GM23338 (cell line): ENCODE measurements around the gene NDOR1. TPM values are rescaled to one million over a fixed set of nuclear protein-coding genes. Genes with fewer than 3 reads are reported as not detected.

Experiments
- ATAC-seq: fragments of 200-7000 bp; cut with Tn5 transposase; 3 replicates; pipeline ENCODE4 v1.9.1; 2020
- DNase-seq: peaks from one replicate; pipeline ENCODE4 v3.0.0-alpha.2; 2015; ENCODE audit warnings: low spot score
- H2AFZ ChIP-seq: fragments of 200-600 bp; sonication (generic); 2 replicates; pipeline ENCODE4 v1.8.0; 2016; ENCODE audit warnings: antibody characterized with exemption, mild to moderate bottlenecking, moderate library complexity
- H3F3A ChIP-seq: fragments of 200-600 bp; sonication (generic); replicated peaks from 2 replicates; pipeline ENCODE4 v1.8.0; 2017; ENCODE audit warnings: antibody characterized with exemption, mixed run types, low read depth
- H3K27ac ChIP-seq: fragments of 200-600 bp; sonication (generic); 2 replicates; pipeline ENCODE4 v1.6.1; 2016; ENCODE audit warnings: low read depth
- H3K27me3 ChIP-seq: fragments of 200-600 bp; sonication (generic); 2 replicates; pipeline ENCODE4 v1.8.0; 2016; ENCODE audit warnings: mild to moderate bottlenecking, mixed run types, moderate library complexity; ENCODE audit not compliant: insufficient read depth
- H3K36me3 ChIP-seq: fragments of 200-600 bp; sonication (generic); 2 replicates; pipeline ENCODE4 v1.8.0; 2016; ENCODE audit warnings: mild to moderate bottlenecking; ENCODE audit not compliant: insufficient read depth
- H3K4me1 ChIP-seq: fragments of 200-600 bp; sonication (generic); 2 replicates; pipeline ENCODE4 v1.8.0; 2016; ENCODE audit warnings: mild to moderate bottlenecking, moderate library complexity; ENCODE audit not compliant: insufficient read depth
- H3K4me2 ChIP-seq: fragments of 200-600 bp; sonication (generic); 2 replicates; pipeline ENCODE4 v1.7.1; 2017; ENCODE audit warnings: mixed run types
- H3K4me3 ChIP-seq: fragments of 200-600 bp; sonication (generic); 2 replicates; pipeline ENCODE4 v1.6.1; 2016; ENCODE audit warnings: mixed run types
- H3K79me2 ChIP-seq: fragments of 200-600 bp; sonication (generic); replicated peaks from 2 replicates; pipeline ENCODE4 v1.8.0; 2017; ENCODE audit warnings: mild to moderate bottlenecking; ENCODE audit not compliant: insufficient read depth
- H3K9me2 ChIP-seq: fragments of 200-600 bp; sonication (generic); 2 replicates; pipeline ENCODE4 v1.8.0; 2017; ENCODE audit not compliant: insufficient read depth
- H4K20me1 ChIP-seq: fragments of 200-600 bp; sonication (generic); replicated peaks from 2 replicates; pipeline ENCODE4 v1.8.0; 2017; ENCODE audit warnings: mild to moderate bottlenecking; ENCODE audit not compliant: insufficient read depth
- H3K27ac Mint-ChIP-seq: 2 replicates; pipeline ENCODE4 v1.8.0; 2020; ENCODE audit warnings: inconsistent platforms, mild to moderate bottlenecking, moderate library complexity, mixed read lengths
- H3K27me3 Mint-ChIP-seq: 3 replicates; pipeline ENCODE4 v1.8.0; 2022; ENCODE audit warnings: low read depth, mild to moderate bottlenecking, moderate library complexity, mixed read lengths, inconsistent platforms; ENCODE audit not compliant: insufficient read depth, poor library complexity
- H3K36me3 Mint-ChIP-seq: 3 replicates; pipeline ENCODE4 v1.8.0; 2021; ENCODE audit warnings: low read depth, mild to moderate bottlenecking, inconsistent platforms, moderate library complexity, mixed read lengths
- H3K4me1 Mint-ChIP-seq: 3 replicates; pipeline ENCODE4 v1.8.0; 2020; ENCODE audit warnings: mild to moderate bottlenecking, inconsistent platforms, mixed read lengths
- H3K4me3 Mint-ChIP-seq: 3 replicates; pipeline ENCODE4 v1.8.0; 2021; ENCODE audit warnings: moderate library complexity, mild to moderate bottlenecking, inconsistent platforms, mixed read lengths
- H3K9me3 Mint-ChIP-seq: 3 replicates; pipeline ENCODE4 v1.8.0; 2020; ENCODE audit warnings: moderate library complexity, mild to moderate bottlenecking, inconsistent platforms, mixed read lengths
- CREB1 ChIP-seq: fragments of 250-450 bp; sonication (Bioruptor Pico); IDR thresholded peaks from 2 replicates; pipeline ENCODE4 v1.5.0; 2020; ENCODE audit warnings: low read depth, mild to moderate bottlenecking, moderate library complexity
- CTCF ChIP-seq, 2 experiments: fragments of 200-600 bp in 1 of 2; sonication (generic) in 1 of 2; conservative IDR thresholded peaks; 2 replicates each; pipeline versions ENCODE4 v1.5.1 to v1.6.1; 2016 to 2017; ENCODE audit warnings: antibody characterized with exemption in 2 of 2, low read depth in 2 of 2, mild to moderate bottlenecking in 2 of 2, moderate library complexity in 1 of 2
- ETS1 ChIP-seq: IDR thresholded peaks from 2 replicates; pipeline ENCODE4 v1.6.1; 2016; ENCODE audit warnings: antibody characterized with exemption
- EZH2 ChIP-seq: fragments of 200-600 bp; sonication (generic); IDR thresholded peaks from one replicate; pipeline ENCODE4 v1.8.0; 2017; ENCODE audit warnings: antibody characterized with exemption, mild to moderate bottlenecking, low read depth; ENCODE audit not compliant: unreplicated experiment
- POLR2AphosphoS5 ChIP-seq: IDR thresholded peaks from 2 replicates; pipeline ENCODE4 v1.6.1; 2016; ENCODE audit warnings: antibody characterized with exemption, low read depth
- REST ChIP-seq: IDR thresholded peaks from one replicate; pipeline ENCODE4 v1.6.1; 2018; ENCODE audit warnings: antibody characterized with exemption; ENCODE audit not compliant: unreplicated experiment
- STAT1 ChIP-seq: IDR thresholded peaks from one replicate; pipeline ENCODE4 v1.6.1; 2016; ENCODE audit warnings: antibody characterized with exemption; ENCODE audit not compliant: unreplicated experiment
- ZNF114 ChIP-seq: fragments of 250-450 bp; sonication (Bioruptor Pico); IDR thresholded peaks from 2 replicates; pipeline ENCODE4 v1.5.0; 2020; ENCODE audit warnings: mild to moderate bottlenecking, moderate library complexity
- ZNF331 ChIP-seq: fragments of 250-450 bp; sonication (Bioruptor Pico); IDR thresholded peaks from 2 replicates; pipeline ENCODE4 v1.5.0; 2020; ENCODE audit warnings: low read depth, mild to moderate bottlenecking, moderate library complexity
- ZNF462 ChIP-seq: fragments of 250-450 bp; sonication (Bioruptor Pico); IDR thresholded peaks from 2 replicates; pipeline ENCODE4 v1.5.0; 2020; ENCODE audit warnings: mild to moderate bottlenecking, moderate library complexity
- polyA plus RNA-seq: library from polyadenylated mRNA; unstranded; fragments of >200 nt; fragmentation: Nextera tagmentation; extraction: Ambion mirVana; gene quantifications from 2 replicates; pipeline ENCODE4 v1.2.1, GENCODE V29; 2016
- total RNA-seq: library from RNA; depleted of rRNA; stranded (reverse); fragments of >200 nt; shearing (Covaris generic); gene quantifications from 2 replicates; pipeline ENCODE4 v1.2.3, GENCODE V29; 2014

NDOR1 gene
- total and polyA plus RNA-seq, 2 experiments from 2014 or later, result 19.4 to 38.1 TPM

- no peaks in the 10 kb centered on the region for H3K9me2 ChIP-seq
- Mint-ChIP-seq H3K27me3 (peaks cover 90% of the 10 kb centered on the region), H3K4me3 (no peak overlapping the region), H3K9me3 (no peaks in the 10 kb centered on the region; the same call in 2 of the 3 replicates), H3K4me1 (no peaks in the 10 kb centered on the region; the same call in 1 of the 3 replicates), H3K36me3 (no peaks in the 10 kb centered on the region), H3K27ac (no peak overlapping the region)
- peaks cover 92% of the 10 kb centered on the region for H3K27me3 ChIP-seq
- DNase-seq (no peak), ATAC-seq (no peak)
- H3K79me2 ChIP-seq, result no peaks in the 10 kb centered on the region
- H3K27ac ChIP-seq, result no peak overlapping the region
- no peak overlapping the region for H3K4me3 ChIP-seq
- no peaks in the 10 kb centered on the region for H3K36me3 ChIP-seq
- no peaks in the 10 kb centered on the region for H4K20me1 ChIP-seq
- peaks cover 2% of the 10 kb centered on the region; the same call in 1 of the 2 replicates for H3K4me1 ChIP-seq
- peaks cover 4% of the 10 kb centered on the region; the same call in 1 of the 2 replicates for H3F3A ChIP-seq
- H3K4me2 ChIP-seq, result no peak overlapping the region
- TF ChIP-seq CREB1 (no peak), ETS1 (no peak), ZNF114 (CRISPR knock-in tag) (no peak), ZNF462 (CRISPR knock-in tag) (no peak), ZNF331 (CRISPR knock-in tag) (no peak), POLR2AphosphoS5 (no peak), REST (no peak), EZH2 (no peak), STAT1 (no peak), CTCF (conservative IDR thresholded peaks at IDR 0.05; ENCODE audit: low read depth in 2 of 2) (no peak)
- no peak overlapping the region for H2AFZ ChIP-seq
These were observed 46.1 kb upstream of the NDOR1 start for GRCh38 chr9:137159105-137160053.
